ENCODE results near the gene KIF23.

Gene KIF23

DNA sequence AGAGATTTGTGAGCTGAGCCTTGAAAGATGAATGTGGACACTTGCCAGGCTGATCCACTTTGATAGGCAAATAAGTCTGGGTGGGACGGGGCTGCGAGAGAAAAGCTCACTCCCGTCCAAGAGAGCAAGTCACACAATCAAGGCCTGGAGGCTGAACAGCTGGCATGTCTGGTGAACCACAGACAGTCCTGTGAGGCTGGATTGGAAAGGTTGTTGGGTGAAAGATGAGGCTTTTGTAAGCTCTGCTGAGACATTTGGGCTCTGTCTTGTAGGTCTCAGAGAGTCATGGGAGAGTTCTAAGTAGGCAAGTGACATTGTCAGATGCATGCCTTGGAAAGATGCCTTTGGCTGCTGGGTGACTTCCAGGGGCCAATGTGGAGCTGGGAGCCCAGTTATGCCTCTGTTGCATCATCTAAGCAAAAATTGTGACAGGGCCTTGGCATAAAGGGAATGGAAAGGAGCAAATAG is 76.9 kb downstream of the KIF23 start:
- DNase-seq (ENCODE audit: low spot score), result peak; percentile 58

DNA sequence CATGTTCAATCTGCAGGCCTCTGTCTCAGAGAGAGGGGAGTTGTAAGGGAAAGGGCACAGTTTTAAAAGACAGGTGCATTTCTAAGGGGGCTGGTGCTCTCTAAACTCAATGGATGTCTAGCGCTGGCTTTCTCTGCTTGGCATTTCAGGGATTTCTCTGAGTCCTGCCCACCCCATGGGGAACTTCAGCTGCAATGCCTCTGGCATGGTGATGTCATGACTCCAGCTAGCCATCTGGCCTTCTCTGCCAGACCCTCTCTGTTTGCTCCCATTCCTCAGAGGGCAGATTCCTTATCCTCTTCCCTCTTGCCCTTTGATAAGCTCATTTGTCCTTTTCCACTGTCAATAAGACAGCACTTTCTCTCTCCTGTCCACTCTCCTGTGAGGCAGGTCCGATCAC is 79.3 kb downstream of the KIF23 start:
- DNase-seq (ENCODE audit: low spot score), result no peak

DNA sequence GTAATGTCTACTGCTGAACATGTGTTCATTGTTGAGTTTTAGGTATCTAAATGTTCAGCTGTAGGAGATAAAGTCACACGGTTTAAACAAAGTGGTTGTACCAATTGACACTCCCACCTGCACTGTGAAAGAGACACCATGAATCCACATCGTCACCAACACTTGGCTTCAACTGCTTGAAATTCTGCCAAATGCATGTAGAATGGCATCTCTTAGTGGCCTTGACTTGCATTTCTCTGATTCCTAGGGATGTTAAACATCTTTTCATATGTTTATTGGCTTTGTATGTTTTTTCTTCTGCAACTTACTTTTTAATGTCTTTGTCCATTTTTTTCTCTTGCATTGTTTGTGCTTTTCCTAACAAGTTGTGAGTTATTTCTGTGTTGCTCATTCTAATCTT is 81.9 kb downstream of the KIF23 start:
- no peak for DNase-seq (ENCODE audit: low spot score)

DNA sequence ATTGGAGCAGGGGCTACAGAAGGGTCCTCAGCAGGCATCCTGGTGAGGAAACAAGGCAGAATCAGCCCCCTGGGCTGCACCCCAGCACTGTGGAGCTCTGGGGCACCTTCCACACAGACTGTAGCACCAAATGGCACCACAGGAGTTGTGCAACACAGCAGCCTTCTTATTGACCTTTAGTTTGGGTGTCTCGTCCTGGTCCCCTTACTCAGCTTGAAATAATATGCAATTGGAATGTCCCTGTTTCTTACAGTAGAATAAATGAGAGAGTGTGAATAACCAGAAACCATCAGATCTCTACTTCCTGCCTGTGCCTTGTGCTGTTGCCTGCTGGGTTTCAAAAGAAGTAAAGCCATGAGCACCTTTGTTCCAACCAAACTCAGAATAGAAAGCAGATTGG is 82.9 kb downstream of the KIF23 start:
- no peak for DNase-seq (ENCODE audit: low spot score)

DNA sequence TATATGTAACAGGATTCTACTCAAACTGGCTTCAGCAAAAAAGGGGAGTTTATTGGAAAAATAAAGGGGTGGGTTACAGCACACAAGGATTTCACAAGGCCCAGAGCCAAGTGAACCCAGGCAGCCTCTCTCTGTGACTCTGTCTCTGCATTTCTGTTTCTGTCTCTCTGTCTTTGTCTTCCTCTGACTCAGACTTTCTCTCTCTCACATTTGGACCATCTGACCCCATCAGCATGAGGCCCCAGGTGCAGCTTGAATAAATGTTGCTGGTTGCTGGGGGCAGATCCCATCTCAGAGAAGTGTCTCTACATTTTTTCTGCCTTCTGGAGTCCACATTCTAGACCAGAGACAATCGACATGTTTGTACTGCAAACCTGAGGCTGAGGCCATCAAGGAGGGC is 83.5 kb downstream of the KIF23 start:
- DNase-seq (ENCODE audit: low spot score), result no peak

All from globus pallidus (tissue), 1 donor.